ENCODE measurements around the gene PCSK5. TPM values are rescaled to one million over a fixed set of nuclear protein-coding genes. Genes with fewer than 3 reads are reported as not detected.
"Not testable (repeated sequence)": the region's sequence is repeated elsewhere in the genome, so short reads cannot be mapped to it uniquely, and the experiment has no call there.

PCSK5 gene
- total RNA-seq, 1 donor from 2014 or later, result 16.5 TPM

DNA sequence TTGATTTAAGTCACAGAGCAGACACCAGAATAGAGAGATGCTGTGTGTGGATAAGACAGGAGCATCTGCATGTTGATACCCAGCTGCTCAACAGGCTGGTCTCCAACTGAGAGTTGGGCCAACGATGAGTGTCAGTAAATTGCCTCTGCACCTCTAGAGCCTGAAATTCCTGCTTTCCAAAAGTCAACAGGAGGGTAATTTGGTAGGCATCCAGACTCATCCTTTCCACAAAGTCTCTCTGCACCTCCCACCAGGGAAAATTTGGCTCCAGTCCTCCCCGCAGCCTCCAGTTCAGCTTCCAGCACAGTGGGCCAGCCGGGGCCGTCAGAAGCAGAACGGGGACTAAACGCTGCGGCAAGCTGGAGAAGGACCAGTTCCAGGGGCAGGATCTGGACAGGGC lies 366.8 kb downstream of the PCSK5 start:
- DNase-seq, result no peak

- no peak for DNase-seq
Observed at GRCh38 chr9:76266649-76267283, 376.3 kb downstream of the PCSK5 start.

DNA sequence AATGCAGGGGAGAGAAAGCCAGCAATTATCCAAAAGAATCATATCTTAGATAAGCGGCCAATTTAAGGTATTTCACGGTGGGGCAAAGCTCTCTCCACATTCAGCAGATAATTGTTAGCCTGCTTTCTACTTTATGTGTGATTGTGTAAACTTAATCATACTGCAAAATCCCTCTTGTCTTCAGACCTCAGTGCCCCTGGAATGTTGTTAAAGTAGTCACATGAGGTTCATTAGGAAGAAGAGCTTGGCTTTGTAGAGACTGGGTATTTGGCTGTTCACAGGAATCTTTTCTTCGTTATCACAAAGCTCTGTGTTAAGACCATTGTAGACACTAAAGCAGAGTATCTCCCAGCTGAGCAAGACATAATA lies 376.8 kb downstream of the PCSK5 start:
- DNase-seq, result no peak

DNA sequence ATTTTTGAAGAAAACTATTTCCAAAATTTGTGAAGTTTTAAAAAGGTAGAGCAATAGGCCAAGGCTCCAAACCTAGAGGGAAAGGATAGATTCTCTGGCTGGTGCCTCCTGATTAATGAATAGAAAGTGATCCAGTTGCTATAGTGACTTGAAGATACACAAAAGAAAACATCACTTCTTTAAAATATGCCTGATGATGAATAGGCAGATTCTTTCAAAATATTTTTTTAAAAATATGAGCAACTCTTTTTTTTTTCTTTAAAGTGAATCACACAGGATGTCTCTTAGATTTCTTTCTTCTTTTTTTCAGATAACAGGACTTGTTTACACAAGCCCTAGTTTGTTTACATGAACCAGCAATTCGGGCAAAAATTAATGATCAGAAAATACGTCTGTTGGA lies 379.3 kb downstream of the PCSK5 start:
- no peak for DNase-seq

- no peak for DNase-seq
Observed at GRCh38 chr9:76271755-76272154, 381.3 kb downstream of the PCSK5 start.

DNA sequence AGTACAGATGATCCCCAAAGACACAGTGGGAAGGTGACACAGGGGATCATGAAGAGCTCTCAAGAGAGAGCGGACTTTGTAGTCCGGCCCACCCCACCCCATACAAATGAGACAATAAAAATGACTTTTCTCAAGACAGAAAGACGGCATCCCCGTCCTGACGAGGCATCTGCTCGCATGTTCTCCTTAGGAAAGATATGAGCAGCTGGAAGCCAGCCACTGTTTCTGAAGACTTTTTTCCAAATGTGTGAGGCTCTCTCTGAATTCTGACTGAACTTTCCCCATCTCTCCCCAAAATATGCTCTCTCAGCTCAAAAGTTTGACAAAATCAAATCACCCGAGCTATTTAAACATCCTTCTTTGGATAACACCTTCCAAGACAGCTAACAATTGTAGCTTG lies 398.6 kb downstream of the PCSK5 start:
- no peak for DNase-seq

DNA sequence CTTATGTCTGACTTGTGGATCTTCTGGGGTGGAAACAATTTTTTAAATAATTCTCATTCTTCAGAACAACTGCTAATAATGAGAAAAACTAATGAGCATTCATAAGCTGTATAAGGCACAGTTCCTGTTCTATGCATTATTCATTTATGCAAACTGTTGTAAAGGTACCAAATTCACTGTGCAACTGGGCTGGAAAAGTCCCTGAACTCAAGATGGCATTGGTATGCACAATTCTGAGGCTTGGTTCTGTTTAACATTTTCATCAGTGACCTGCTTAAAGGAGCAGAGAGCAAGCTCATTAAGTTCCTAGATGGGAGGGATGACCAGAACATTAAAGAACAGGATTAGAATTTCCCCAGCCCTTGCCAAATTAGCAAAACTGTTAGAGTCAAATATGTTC lies 399.2 kb downstream of the PCSK5 start:
- no peak for DNase-seq

DNA sequence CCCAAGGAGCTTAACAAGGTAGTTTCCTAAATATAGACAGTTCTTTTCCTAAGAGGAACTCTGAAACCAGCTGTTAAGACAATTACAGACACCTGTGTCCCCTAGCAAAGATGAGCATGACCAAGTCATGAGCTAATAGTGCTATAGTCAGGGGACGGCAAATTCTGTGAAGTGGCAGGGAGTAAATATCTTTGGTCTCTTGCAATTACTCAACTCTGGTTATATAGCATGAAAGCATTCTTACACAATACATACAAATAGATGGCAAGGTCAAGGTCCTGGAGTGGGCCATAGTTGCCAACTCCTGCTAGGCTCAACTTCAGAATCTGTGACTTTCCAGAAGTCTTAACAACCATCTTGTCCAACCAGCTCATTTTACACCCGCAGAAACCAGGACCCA lies 400.1 kb downstream of the PCSK5 start:
- no peak for DNase-seq

- no peak for DNase-seq
Observed at GRCh38 chr9:76292246-76292645, 401.8 kb downstream of the PCSK5 start.

- DNase-seq, result no peak
Observed at GRCh38 chr9:76292658-76293057, 402.2 kb downstream of the PCSK5 start.

- no peak for DNase-seq
Observed at GRCh38 chr9:76294301-76294700, 403.8 kb downstream of the PCSK5 start.

- no peak for DNase-seq
Observed at GRCh38 chr9:76296561-76297310, 406.3 kb downstream of the PCSK5 start.

DNA sequence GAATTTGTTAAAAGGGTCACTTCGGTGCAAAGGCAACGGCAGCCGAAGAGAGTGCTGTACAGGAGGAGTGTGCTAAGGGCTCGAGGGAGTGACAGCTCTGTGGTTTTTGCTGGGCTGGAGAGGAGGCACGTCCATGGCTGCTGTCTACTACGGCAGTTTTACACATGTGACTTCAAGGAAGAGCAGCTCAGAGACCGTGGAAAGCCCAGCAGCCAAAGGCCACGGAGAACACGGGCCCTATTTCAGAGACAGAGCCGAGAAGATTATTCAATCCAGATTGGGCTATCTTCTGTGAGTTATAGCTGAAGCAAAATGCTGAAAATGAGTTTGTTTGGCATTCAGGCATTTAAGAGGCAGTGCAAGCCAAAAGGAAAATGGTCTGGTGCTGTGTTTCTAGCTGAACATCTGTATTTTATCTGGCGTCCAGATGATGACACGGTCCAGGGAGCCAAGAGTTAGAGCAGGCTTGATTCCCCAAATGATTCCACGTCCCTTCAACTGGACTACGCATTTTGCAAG lies 407.3 kb downstream of the PCSK5 start:
- DNase-seq, result no peak

DNA sequence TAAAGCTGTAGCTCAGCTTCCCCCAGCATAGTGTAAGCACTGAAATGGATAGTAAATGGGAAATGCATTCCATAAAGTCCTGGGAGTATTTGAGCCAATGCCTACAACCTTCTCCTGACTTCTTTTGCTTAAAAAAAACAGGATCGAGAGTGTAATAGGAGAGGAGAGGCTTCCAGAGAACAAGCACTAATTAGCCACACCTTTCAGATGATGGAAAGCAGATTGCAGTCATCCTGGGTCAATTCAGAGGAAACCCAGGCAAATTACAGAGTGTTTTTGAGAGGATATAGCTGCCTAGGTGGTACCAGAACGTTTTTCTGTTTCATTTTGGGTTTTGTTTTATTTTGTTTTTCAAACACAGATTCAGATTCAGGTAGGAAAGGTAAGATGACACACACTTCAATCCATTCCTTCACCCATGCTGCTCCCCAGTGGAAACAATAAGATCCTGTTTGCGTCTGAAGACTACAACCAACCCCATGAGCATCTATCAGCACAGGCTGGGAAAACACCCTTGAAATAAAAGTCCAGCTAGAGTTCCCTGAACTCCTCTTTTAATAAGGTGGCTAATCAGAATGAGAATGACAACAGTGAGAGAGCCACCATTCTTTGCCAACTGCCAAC lies 408.2 kb downstream of the PCSK5 start:
- DNase-seq, result no peak

DNA sequence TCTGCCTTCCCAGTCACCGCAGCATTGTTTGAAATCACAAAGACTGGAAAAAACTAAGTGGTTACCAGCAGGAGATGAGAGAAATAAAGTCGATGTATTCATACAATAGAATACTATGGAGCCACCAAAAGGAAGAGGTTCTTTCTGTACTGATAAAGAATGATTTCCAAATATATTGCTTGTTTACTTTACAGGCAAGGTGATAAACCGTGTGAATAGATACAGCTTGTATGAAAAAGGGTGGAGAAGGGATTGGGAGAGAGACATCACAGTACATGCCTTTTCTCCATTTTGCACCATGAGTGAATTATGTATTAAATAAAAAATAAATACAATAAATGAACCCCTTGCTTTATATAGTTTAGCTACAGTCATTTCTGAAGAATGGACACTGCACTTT lies 412.1 kb downstream of the PCSK5 start:
- DNase-seq, result no peak

- DNase-seq, result no peak
Observed at GRCh38 chr9:76302947-76303550, 412.6 kb downstream of the PCSK5 start.

- not testable (repeated sequence) for DNase-seq
Observed at GRCh38 chr9:76307047-76307446, 416.6 kb downstream of the PCSK5 start.

- DNase-seq, result no peak
Observed at GRCh38 chr9:76310577-76310976, 420.1 kb downstream of the PCSK5 start.

- no peak for DNase-seq
Observed at GRCh38 chr9:76310991-76311390, 420.5 kb downstream of the PCSK5 start.

GRCh38 chr9:76311537-76311936 lies 421.1 kb downstream of the PCSK5 start:
- DNase-seq, result no peak

GRCh38 chr9:76313771-76314170 lies 423.3 kb downstream of the PCSK5 start:
- no peak for DNase-seq

GRCh38 chr9:76314321-76314720 lies 423.8 kb downstream of the PCSK5 start:
- DNase-seq, result no peak

DNA sequence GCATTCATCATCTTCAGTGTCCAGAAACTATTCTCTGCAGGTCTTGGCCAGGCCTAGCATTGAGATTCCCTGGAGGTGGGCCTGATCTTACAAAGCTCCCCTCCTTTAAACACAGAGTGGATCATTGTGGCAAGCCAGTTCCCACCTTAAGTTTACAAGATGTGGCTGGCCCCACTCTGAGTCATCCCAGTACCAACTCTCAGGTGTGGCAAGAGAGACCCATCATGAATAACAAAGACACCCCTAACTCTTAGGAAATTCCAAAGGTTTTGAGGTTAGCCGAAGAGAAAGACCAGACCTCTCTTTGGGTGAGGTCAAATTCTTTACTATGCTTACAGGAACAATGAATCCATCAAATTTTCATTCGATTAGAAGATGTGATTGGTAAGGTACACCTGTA lies 425.6 kb downstream of the PCSK5 start:
- no peak for DNase-seq

Measured in occipital lobe (tissue), 2 donors.